ENCODE data around the gene PDZRN3. TPM values are rescaled to one million over a fixed set of nuclear protein-coding genes. Genes with fewer than 3 reads are reported as not detected.

Gene PDZRN3
- total RNA-seq, 1 donor from 2014 or later, result 28.7 TPM

- H3K27me3 Mint-ChIP-seq, result peaks cover 9% of the 10 kb centered on the region
- no peak overlapping the region for H3K4me3 Mint-ChIP-seq (ENCODE audit: low read depth)
- DNase-seq (ENCODE audit: low spot score, unreplicated experiment), result no peak
- no peaks in the 10 kb centered on the region for H3K36me3 Mint-ChIP-seq (ENCODE audit: insufficient read depth)
- no peak for TF ChIP-seq CTCF (IDR thresholded peaks at IDR 0.05; ENCODE audit: unreplicated experiment)
- no peaks in the 10 kb centered on the region for H3K4me1 Mint-ChIP-seq (ENCODE audit: low read depth)
- no peak overlapping the region for H3K27ac Mint-ChIP-seq
- no peaks in the 10 kb centered on the region for H3K9me3 Mint-ChIP-seq (ENCODE audit: low read depth)
Observed at GRCh38 chr3:73657186-73657585, 32.4 kb upstream of the PDZRN3 start.

- no peaks in the 10 kb centered on the region for H3K36me3 Mint-ChIP-seq (ENCODE audit: insufficient read depth)
- no peak overlapping the region for H3K4me3 Mint-ChIP-seq (ENCODE audit: low read depth)
- H3K27ac Mint-ChIP-seq, result no peak overlapping the region
Observed at GRCh38 chr3:73656241-73656890, 31.6 kb upstream of the PDZRN3 start.

GRCh38 chr3:73655197-73655596 lies 30.5 kb upstream of the PDZRN3 start:
- no peak for TF ChIP-seq CTCF (IDR thresholded peaks at IDR 0.05; ENCODE audit: unreplicated experiment)
- Mint-ChIP-seq H3K9me3 (ENCODE audit: low read depth) (no peaks in the 10 kb centered on the region), H3K36me3 (ENCODE audit: insufficient read depth) (no peaks in the 10 kb centered on the region), H3K4me1 (ENCODE audit: low read depth) (no peaks in the 10 kb centered on the region), H3K4me3 (ENCODE audit: low read depth) (no peak overlapping the region), H3K27ac (no peak overlapping the region), H3K27me3 (peaks cover 9% of the 10 kb centered on the region)
- no peak for DNase-seq (ENCODE audit: low spot score, unreplicated experiment)

More at GRCh38 chr3:73656241-73656890, 31.6 kb upstream of the PDZRN3 start:
- no peaks in the 10 kb centered on the region for H3K9me3 Mint-ChIP-seq (ENCODE audit: low read depth)
- TF ChIP-seq CTCF (IDR thresholded peaks at IDR 0.05; ENCODE audit: unreplicated experiment), result no peak
- no peak for DNase-seq (ENCODE audit: low spot score, unreplicated experiment)
- peaks cover 9% of the 10 kb centered on the region for H3K27me3 Mint-ChIP-seq
- no peaks in the 10 kb centered on the region for H3K4me1 Mint-ChIP-seq (ENCODE audit: low read depth)

GRCh38 chr3:73653877-73654276 lies 29.1 kb upstream of the PDZRN3 start:
- no peak for TF ChIP-seq CTCF (IDR thresholded peaks at IDR 0.05; ENCODE audit: unreplicated experiment)
- H3K27ac Mint-ChIP-seq, result no peak overlapping the region
- peaks cover 12% of the 10 kb centered on the region for H3K27me3 Mint-ChIP-seq
- H3K4me1 Mint-ChIP-seq (ENCODE audit: low read depth), result no peaks in the 10 kb centered on the region
- DNase-seq (ENCODE audit: low spot score, unreplicated experiment), result no peak
- no peaks in the 10 kb centered on the region for H3K36me3 Mint-ChIP-seq (ENCODE audit: insufficient read depth)
- H3K4me3 Mint-ChIP-seq (ENCODE audit: low read depth), result no peak overlapping the region
- no peaks in the 10 kb centered on the region for H3K9me3 Mint-ChIP-seq (ENCODE audit: low read depth)

- no peak for TF ChIP-seq CTCF (IDR thresholded peaks at IDR 0.05; ENCODE audit: unreplicated experiment)
- Mint-ChIP-seq H3K27me3 (peaks cover 10% of the 10 kb centered on the region), H3K27ac (no peak overlapping the region), H3K4me1 (ENCODE audit: low read depth) (no peaks in the 10 kb centered on the region), H3K9me3 (ENCODE audit: low read depth) (no peaks in the 10 kb centered on the region), H3K4me3 (ENCODE audit: low read depth) (no peak overlapping the region), H3K36me3 (ENCODE audit: insufficient read depth) (no peaks in the 10 kb centered on the region)
- no peak for DNase-seq (ENCODE audit: low spot score, unreplicated experiment)
Observed at GRCh38 chr3:73653351-73653750, 28.6 kb upstream of the PDZRN3 start.

Measured in progenitor cell of endocrine pancreas (in vitro differentiated cells).